H1 (cell line): Measurements from ENCODE around the gene CDH2. TPM values are rescaled to one million over a fixed set of nuclear protein-coding genes. Genes with fewer than 3 reads are reported as not detected.

Source experiments
- CTCF ChIA-PET: fragments of 300-600 bp; sonication (Branson Sonifier 250); formaldehyde crosslinking; loops from one replicate; lab custom pipeline; 2021; ENCODE audit not compliant: partially characterized antibody; lab: Charles Lee
- POLR2A ChIA-PET: fragments of 300-600 bp; sonication (Branson Sonifier 250); formaldehyde crosslinking; loops from one replicate; lab custom pipeline; 2021; ENCODE audit warnings: inconsistent platforms; ENCODE audit not compliant: partially characterized antibody; lab: Charles Lee
- DNase-seq, 2 experiments: peaks; one replicate each; pipeline versions ENCODE4 v3.0.0 to v3.0.0-alpha.2; 2010 to 2022; ENCODE audit warnings: low spot score in 2 of 2, low read depth in 1 of 2, mixed read lengths in 1 of 2
- FAIRE-seq: peaks from 2 replicates; lab custom pipeline; 2011; peaks lifted over from hg19 to GRCh38; lab: Jason Lieb, UNC
- H2AFZ ChIP-seq: 2 replicates; pipeline ENCODE4 v1.8.1; 2012; ENCODE audit warnings: low read length, inconsistent platforms
- H2AK5ac ChIP-seq: 2 replicates; pipeline ENCODE4 v1.6.1; 2013; ENCODE audit warnings: low read depth, low read length
- H2BK120ac ChIP-seq: replicated peaks from 2 replicates; pipeline ENCODE3; 2013; ENCODE audit warnings: low read depth, low read length, inconsistent platforms
- H2BK12ac ChIP-seq: 2 replicates; pipeline ENCODE4 v1.6.1; 2013; ENCODE audit warnings: low read depth, low read length
- H2BK15ac ChIP-seq: 2 replicates; pipeline ENCODE4 v1.6.1; 2013; ENCODE audit warnings: low read length
- H2BK20ac ChIP-seq: 2 replicates; pipeline ENCODE4 v1.6.1; 2013; ENCODE audit warnings: low read length
- H2BK5ac ChIP-seq: 2 replicates; pipeline ENCODE4 v1.6.1; 2013; ENCODE audit warnings: low read depth, low read length
- H3K14ac ChIP-seq: 2 replicates; pipeline ENCODE4 v1.6.1; 2013; ENCODE audit warnings: inconsistent platforms; ENCODE audit not compliant: insufficient read length
- H3K18ac ChIP-seq: 2 replicates; pipeline ENCODE4 v1.6.1; 2013; ENCODE audit warnings: low read length; ENCODE audit errors: extremely low read depth
- H3K23ac ChIP-seq: 2 replicates; pipeline ENCODE4 v1.6.1; 2013; ENCODE audit warnings: inconsistent platforms; ENCODE audit not compliant: insufficient read length
- H3K23me2 ChIP-seq: 2 replicates; pipeline ENCODE4 v1.6.1; 2013; ENCODE audit warnings: low read depth, low read length
- H3K27ac ChIP-seq: 2 replicates; pipeline ENCODE4 v1.6.1; 2011; ENCODE audit warnings: low read depth, low read length, inconsistent platforms
- H3K27me3 ChIP-seq, 4 experiments: replicated peaks in 1 of 4; 1 replicate in 1 of 4; 2 replicates in 3 of 4; pipeline versions ENCODE4 v1.6.1 to v1.8.1; 2011 to 2013; ENCODE audit warnings: low read length in 3 of 4, mild to moderate bottlenecking in 3 of 4, inconsistent platforms in 2 of 4, mixed read lengths in 2 of 4, moderate library complexity in 1 of 4; ENCODE audit not compliant: control insufficient read depth in 3 of 4, insufficient read depth in 3 of 4; ENCODE audit errors: extremely low read depth in 1 of 4
- H3K36me3 ChIP-seq, 4 experiments: 2 replicates each; pipeline versions ENCODE4 v1.6.1 to v1.8.1; 2011 to 2013; ENCODE audit warnings: mild to moderate bottlenecking in 4 of 4, low read length in 3 of 4, moderate library complexity in 2 of 4, control low read depth in 1 of 4, inconsistent platforms in 1 of 4; ENCODE audit not compliant: insufficient read depth in 4 of 4, control insufficient read depth in 2 of 4
- H3K4ac ChIP-seq: replicated peaks from 2 replicates; pipeline ENCODE3; 2013; ENCODE audit warnings: low read length, low read depth, mixed read lengths, inconsistent platforms; ENCODE audit not compliant: insufficient read length
- H3K4me1 ChIP-seq, 4 experiments: replicated peaks in 1 of 4; 1 replicate in 1 of 4; 2 replicates in 3 of 4; pipeline versions ENCODE4 v1.6.1 to v1.8.1; 2011 to 2013; ENCODE audit warnings: low read length in 3 of 4, inconsistent platforms in 2 of 4, mixed read lengths in 1 of 4; ENCODE audit not compliant: insufficient read depth in 4 of 4, control insufficient read depth in 3 of 4
- H3K4me2 ChIP-seq, 2 experiments: 2 replicates each; pipeline versions ENCODE4 v1.6.1 to v1.8.1; 2011 to 2013; ENCODE audit warnings: low read depth in 2 of 2, low read length in 2 of 2, control low read depth in 1 of 2, inconsistent platforms in 1 of 2, mild to moderate bottlenecking in 1 of 2; ENCODE audit not compliant: insufficient read depth in 1 of 2
- H3K4me3 ChIP-seq, 4 experiments: fragments of 200-600, 300-600 bp in 1 of 4; sonication (generic), shearing (Covaris generic), sonication (Bioruptor Twin) in 1 of 4; 2 replicates each; pipeline versions ENCODE4 v1.5.1 to v1.8.1; 2011 to 2016; ENCODE audit warnings: low read length in 4 of 4, low read depth in 3 of 4, control low read depth in 2 of 4, inconsistent platforms in 2 of 4, mild to moderate bottlenecking in 2 of 4, mixed read lengths in 1 of 4, moderate library complexity in 1 of 4; ENCODE audit not compliant: insufficient read depth in 2 of 4; ENCODE audit errors: extremely low read depth in 1 of 4
- H3K56ac ChIP-seq: replicated peaks from 2 replicates; pipeline ENCODE3; 2013; ENCODE audit warnings: low read depth, mild to moderate bottlenecking, mixed read lengths, low read length, inconsistent platforms; ENCODE audit not compliant: insufficient read length
- H3K79me1 ChIP-seq: 2 replicates; pipeline ENCODE4 v1.6.1; 2013; ENCODE audit warnings: low read depth, low read length, control low read depth
- H3K79me2 ChIP-seq, 2 experiments: 2 replicates each; pipeline versions ENCODE4 v1.6.1 to v1.8.1; 2012 to 2013; ENCODE audit warnings: low read length in 2 of 2, mild to moderate bottlenecking in 2 of 2, inconsistent platforms in 1 of 2; ENCODE audit not compliant: insufficient read depth in 2 of 2, control insufficient read depth in 1 of 2
- H3K9ac ChIP-seq, 4 experiments: replicated peaks in 1 of 4; 1 replicate in 1 of 4; 2 replicates in 3 of 4; pipeline versions ENCODE4 v1.6.1 to v1.8.1; 2011 to 2013; ENCODE audit warnings: low read depth in 3 of 4, low read length in 3 of 4, control low read depth in 2 of 4, mild to moderate bottlenecking in 2 of 4, moderate library complexity in 2 of 4, inconsistent platforms in 1 of 4; ENCODE audit errors: extremely low read depth in 1 of 4
- H3K9me3 ChIP-seq, 2 experiments: 2 replicates each; pipeline versions ENCODE4 v1.6.1 to v1.8.1; 2012 to 2013; ENCODE audit warnings: mild to moderate bottlenecking in 2 of 2, moderate library complexity in 2 of 2, control low read depth in 1 of 2, inconsistent platforms in 1 of 2, low read depth in 1 of 2, low read length in 1 of 2, mixed read lengths in 1 of 2; ENCODE audit not compliant: insufficient read depth in 2 of 2
- H4K20me1 ChIP-seq, 2 experiments: replicated peaks in 1 of 2; 2 replicates each; pipeline versions ENCODE3 to v1.8.1; 2011 to 2013; ENCODE audit warnings: inconsistent platforms in 2 of 2, low read length in 2 of 2, mild to moderate bottlenecking in 1 of 2; ENCODE audit not compliant: insufficient read depth in 2 of 2, control insufficient read depth in 1 of 2
- H4K5ac ChIP-seq: 2 replicates; pipeline ENCODE4 v1.6.1; 2013; ENCODE audit warnings: low read length, low read depth, mixed read lengths, inconsistent platforms; ENCODE audit not compliant: insufficient read length
- H4K8ac ChIP-seq: 2 replicates; pipeline ENCODE4 v1.8.0; 2013; ENCODE audit warnings: mild to moderate bottlenecking, moderate library complexity, low read length, inconsistent platforms; ENCODE audit not compliant: insufficient read depth; ENCODE audit errors: extremely low read depth
- H4K91ac ChIP-seq: replicated peaks from 2 replicates; pipeline ENCODE3; 2013; ENCODE audit warnings: low read length, mixed read lengths, inconsistent platforms; ENCODE audit not compliant: insufficient read length
- CBX5 ChIP-seq: fragments of 300-800, 300-1000 bp; sonication (generic); IDR thresholded peaks from 2 replicates; pipeline ENCODE4 v1.7.1; 2016; ENCODE audit warnings: antibody characterized with exemption, low read length, low read depth
- MAFK ChIP-seq: IDR thresholded peaks from 2 replicates; pipeline ENCODE4 v1.6.1; 2012; ENCODE audit warnings: low read depth, mild to moderate bottlenecking, improper control_type of control experiment, low read length
- POLR2AphosphoS5 ChIP-seq: IDR thresholded peaks from 2 replicates; pipeline ENCODE4 v1.6.1; 2011; ENCODE audit warnings: low read depth, low read length
- RFX5 ChIP-seq: IDR thresholded peaks from 2 replicates; pipeline ENCODE4 v1.6.1; 2011; ENCODE audit warnings: low read depth, low read length, improper control_type of control experiment, borderline replicate concordance
- WGBS, 2 experiments: shearing (Covaris generic) in 1 of 2; methylation state at CpG; one replicate each; pipeline versions ENCODE4 v1.1.6 to v1.1.7; 2013 to 2015; ENCODE audit warnings: low lambda C conversion rate in 2 of 2, mixed read lengths in 2 of 2, inconsistent platforms in 1 of 2, low coverage in 1 of 2, missing lambda C conversion rate in 1 of 2; ENCODE audit not compliant: insufficient replicate concordance in 2 of 2, insufficient coverage in 1 of 2, insufficient read length in 1 of 2; ENCODE audit errors: extremely low coverage in 1 of 2, missing lambda C conversion rate in 1 of 2; 5-methylcytosine and 5-hydroxymethylcytosine counted together
- polyA plus RNA-seq, 7 experiments: library from polyadenylated mRNA; depleted of rRNA in 3 of 7; stranded (reverse) in 5 of 7; unstranded in 2 of 7; fragments of >200 nt in 5 of 7; fragments of 200-250 nt in 2 of 7; gene quantifications; 1 replicate in 5 of 7; 2 replicates in 1 of 7; 4 replicates in 1 of 7; pipeline versions ENCODE4 v1.2.1 to v1.2.3, GENCODE V29; 2011 to 2013; ENCODE audit warnings: missing spikeins in 2 of 7, mixed read lengths in 2 of 7
- total RNA-seq: library from RNA; stranded (reverse); fragmentation: NEBNext Ultra II Directional; extraction: Animal tissue kit (Norgen Biotek cat#: 25700); gene quantifications from 2 replicates; pipeline ENCODE4 v1.2.1, GENCODE V29; 2021

CDH2 gene
- total and polyA plus RNA-seq, 2 of the 8 experiments (the other 6 are each of a cell fraction or from before 2014, with no cell fraction given): 15.0 to 56.5 TPM

DNA sequence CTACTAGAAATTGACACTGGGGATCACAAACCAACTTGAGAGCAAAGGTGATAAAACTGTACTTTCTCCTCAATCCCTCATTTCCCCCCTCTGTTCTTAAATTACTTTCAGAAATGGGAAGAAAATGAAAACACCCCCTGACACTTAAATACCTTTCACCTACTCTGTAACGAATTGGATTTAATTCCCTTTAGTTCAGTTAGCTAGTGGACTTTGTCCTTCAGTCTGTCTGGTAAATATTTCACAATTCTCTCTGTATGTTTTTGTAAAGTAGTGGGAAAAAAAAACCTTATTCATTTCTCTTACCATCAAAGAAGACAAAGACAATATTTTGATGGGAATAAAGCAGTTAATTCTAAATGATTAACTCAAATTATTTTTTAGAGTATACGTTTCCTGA lies 85.7 kb downstream of the CDH2 start:
- no peak for DNase-seq
- no peak for FAIRE-seq
- TF ChIP-seq RFX5: no peak
- no peak for TF ChIP-seq CBX5
- TF ChIP-seq MAFK: no peak
- TF ChIP-seq POLR2AphosphoS5: no peak

More for the DNA sequence above, 85.7 kb downstream of the CDH2 start:
- H3K23ac ChIP-seq: no peak overlapping the region
- H2AFZ ChIP-seq: no peak overlapping the region
- no peak overlapping the region for H2BK15ac ChIP-seq
- H2BK120ac ChIP-seq: no peak overlapping the region
- H4K8ac ChIP-seq: no peak overlapping the region
- no peak overlapping the region for H3K27ac ChIP-seq
- ChIA-PET CTCF (interaction anchor here (0.7 kb wide), 1 partner anchor 234 kb away, joined by 3 read pairs; no protein-coding TSS in a partner anchor), POLR2A (no interaction called here)
- no peak overlapping the region for H3K9ac ChIP-seq
- H3K79me2 ChIP-seq: no peaks in the 10 kb centered on the region
- no peak overlapping the region for H3K18ac ChIP-seq
- no peak overlapping the region for H3K4me2 ChIP-seq
- no peak overlapping the region for H2BK20ac ChIP-seq
- no peaks in the 10 kb centered on the region for H3K36me3 ChIP-seq
- no peak overlapping the region for H2BK5ac ChIP-seq
- H3K56ac ChIP-seq: no peak overlapping the region
- no peaks in the 10 kb centered on the region for H3K9me3 ChIP-seq
- no peak overlapping the region for H3K4ac ChIP-seq
- H3K4me1 ChIP-seq: peaks cover 0 to 10% (median 8%) of the 10 kb centered on the region in 4 experiments; a peak in 3 of 7 replicates
- H3K27me3 ChIP-seq: peaks cover 3 to 25% (median 13%) of the 10 kb centered on the region in 4 experiments; a peak in 5 of 7 replicates
- H3K4me3 ChIP-seq: no peak overlapping the region
- H3K23me2 ChIP-seq: no peaks in the 10 kb centered on the region
- H4K91ac ChIP-seq: no peak overlapping the region
- WGBS, 2 experiments: 87% methylated on average over 2 of the region's 2 CpGs; no CpG with 5 or more reads in 1 of the 2 experiments
- no peak overlapping the region for H3K14ac ChIP-seq
- H2AK5ac ChIP-seq: no peak overlapping the region
- H2BK12ac ChIP-seq: no peak overlapping the region
- peaks cover 0 to 6% of the 10 kb centered on the region in 2 experiments for H4K20me1 ChIP-seq
- no peaks in the 10 kb centered on the region for H3K79me1 ChIP-seq
- no peak overlapping the region for H4K5ac ChIP-seq
